KMS-11 (cell line): ENCODE measurements around the gene SEPHS2.
"Not testable (repeated sequence)": the region's sequence is repeated elsewhere in the genome, so short reads cannot be mapped to it uniquely, and the experiment has no call there.

Experiments used
- H2AFZ ChIP-seq: fragments of 200-600 bp; sonication (generic); 2 replicates; pipeline ENCODE4 v1.6.1; 2016; ENCODE audit warnings: antibody characterized with exemption, mixed run types, low read depth
- H3K27ac ChIP-seq: fragments of 200-600 bp; sonication (generic); 2 replicates; pipeline ENCODE4 v1.6.1; 2016; ENCODE audit warnings: mild to moderate bottlenecking, mixed run types
- H3K27me3 ChIP-seq: fragments of 200-600 bp; sonication (generic); 2 replicates; pipeline ENCODE4 v1.6.1; 2017; ENCODE audit warnings: mild to moderate bottlenecking, low read depth, mixed run types, moderate library complexity; ENCODE audit not compliant: insufficient read depth
- H3K36me3 ChIP-seq: fragments of 200-600 bp; sonication (generic); 2 replicates; pipeline ENCODE4 v1.6.1; 2017; ENCODE audit warnings: mild to moderate bottlenecking, mixed run types; ENCODE audit not compliant: insufficient read depth
- H3K4me1 ChIP-seq: fragments of 200-600 bp; sonication (generic); 2 replicates; pipeline ENCODE4 v1.6.1; 2016; ENCODE audit warnings: mild to moderate bottlenecking, low read depth, mixed run types; ENCODE audit not compliant: poor library complexity, severe bottlenecking
- H3K4me2 ChIP-seq: fragments of 200-600 bp; sonication (generic); 2 replicates; pipeline ENCODE4 v1.7.0; 2016; ENCODE audit warnings: mild to moderate bottlenecking, mixed run types
- H3K4me3 ChIP-seq: fragments of 200-600 bp; sonication (generic); IDR thresholded peaks from 2 replicates; pipeline ENCODE4 v1.6.1; 2017; ENCODE audit warnings: low read depth, low read length, mixed read lengths; ENCODE audit not compliant: insufficient read depth
- H3K79me2 ChIP-seq: fragments of 200-600 bp; sonication (generic); 2 replicates; pipeline ENCODE4 v1.6.1; 2016; ENCODE audit warnings: low read depth, mixed run types; ENCODE audit not compliant: insufficient read depth
- H3K9ac ChIP-seq: fragments of 200-600 bp; sonication (generic); 2 replicates; pipeline ENCODE4 v1.6.1; 2016; ENCODE audit warnings: mild to moderate bottlenecking, mixed run types
- H4K20me1 ChIP-seq: fragments of 200-600 bp; sonication (generic); 2 replicates; pipeline ENCODE4 v1.6.1; 2016; ENCODE audit warnings: mild to moderate bottlenecking, mixed run types; ENCODE audit not compliant: insufficient read depth
- TF ChIP-seq, protein P1 (sequence below): fragments of 200-600 bp; sonication (generic); conservative IDR thresholded peaks from 2 replicates; pipeline ENCODE4 v1.6.1; 2017; ENCODE audit warnings: low read depth, mild to moderate bottlenecking, antibody characterized with exemption, low read length, moderate library complexity, mixed read lengths

SEPHS2 gene

DNA sequence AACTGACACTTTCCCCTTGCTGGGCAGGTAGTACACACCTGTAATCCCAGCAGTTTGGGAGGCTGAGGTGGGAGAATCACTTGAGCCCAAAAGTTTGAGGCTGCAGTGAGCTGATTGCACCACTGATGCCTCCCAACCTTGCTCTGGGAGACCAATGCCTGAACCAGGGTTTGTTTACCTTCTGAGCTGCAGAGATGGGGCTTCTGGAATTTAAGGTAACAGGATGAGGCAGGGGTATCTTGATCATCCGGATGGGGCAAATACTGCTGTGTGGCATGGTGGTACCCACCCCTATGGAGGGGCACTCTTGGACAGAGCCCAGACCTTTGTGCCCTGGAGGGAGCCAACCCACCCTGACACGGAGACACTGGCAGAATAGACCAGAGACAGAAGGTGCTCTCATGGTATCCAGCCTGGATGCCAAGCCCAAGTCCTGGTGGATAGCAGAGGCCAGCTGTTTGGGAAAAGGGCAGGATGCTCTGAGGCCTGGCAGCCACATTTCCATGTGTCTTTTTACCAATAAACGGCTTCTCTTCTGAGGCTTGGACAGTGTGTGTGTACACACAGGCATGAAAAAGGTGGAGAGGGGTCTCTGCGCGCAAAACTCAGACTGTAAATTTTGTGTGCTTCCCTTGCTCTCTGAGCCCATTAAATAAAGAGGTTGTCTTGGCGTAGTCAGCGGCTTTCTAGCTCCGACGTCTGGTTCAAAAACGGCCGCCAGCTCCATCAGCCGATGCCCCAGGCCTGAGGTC lies 46.1 kb downstream of the SEPHS2 start:
- Histone ChIP-seq H3K27me3 (no peaks in the 10 kb centered on the region), H3K27ac (no peak overlapping the region), H3K36me3 (0 out of 2 replicates have a peak, but pooled peaks cover 3% of the 10 kb centered on the region), H3K9ac (no peak overlapping the region), H4K20me1 (no peaks in the 10 kb centered on the region), H3K4me3 (no peak overlapping the region), H3K4me2 (no peak overlapping the region), H3K79me2 (peaks cover 13% of the 10 kb centered on the region; the same call in 1 of the 2 replicates), H2AFZ (no peak overlapping the region), H3K4me1 (peaks cover 11% of the 10 kb centered on the region)
- TF ChIP-seq, protein P1, sequence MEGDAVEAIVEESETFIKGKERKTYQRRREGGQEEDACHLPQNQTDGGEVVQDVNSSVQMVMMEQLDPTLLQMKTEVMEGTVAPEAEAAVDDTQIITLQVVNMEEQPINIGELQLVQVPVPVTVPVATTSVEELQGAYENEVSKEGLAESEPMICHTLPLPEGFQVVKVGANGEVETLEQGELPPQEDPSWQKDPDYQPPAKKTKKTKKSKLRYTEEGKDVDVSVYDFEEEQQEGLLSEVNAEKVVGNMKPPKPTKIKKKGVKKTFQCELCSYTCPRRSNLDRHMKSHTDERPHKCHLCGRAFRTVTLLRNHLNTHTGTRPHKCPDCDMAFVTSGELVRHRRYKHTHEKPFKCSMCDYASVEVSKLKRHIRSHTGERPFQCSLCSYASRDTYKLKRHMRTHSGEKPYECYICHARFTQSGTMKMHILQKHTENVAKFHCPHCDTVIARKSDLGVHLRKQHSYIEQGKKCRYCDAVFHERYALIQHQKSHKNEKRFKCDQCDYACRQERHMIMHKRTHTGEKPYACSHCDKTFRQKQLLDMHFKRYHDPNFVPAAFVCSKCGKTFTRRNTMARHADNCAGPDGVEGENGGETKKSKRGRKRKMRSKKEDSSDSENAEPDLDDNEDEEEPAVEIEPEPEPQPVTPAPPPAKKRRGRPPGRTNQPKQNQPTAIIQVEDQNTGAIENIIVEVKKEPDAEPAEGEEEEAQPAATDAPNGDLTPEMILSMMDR = no peak

DNA sequence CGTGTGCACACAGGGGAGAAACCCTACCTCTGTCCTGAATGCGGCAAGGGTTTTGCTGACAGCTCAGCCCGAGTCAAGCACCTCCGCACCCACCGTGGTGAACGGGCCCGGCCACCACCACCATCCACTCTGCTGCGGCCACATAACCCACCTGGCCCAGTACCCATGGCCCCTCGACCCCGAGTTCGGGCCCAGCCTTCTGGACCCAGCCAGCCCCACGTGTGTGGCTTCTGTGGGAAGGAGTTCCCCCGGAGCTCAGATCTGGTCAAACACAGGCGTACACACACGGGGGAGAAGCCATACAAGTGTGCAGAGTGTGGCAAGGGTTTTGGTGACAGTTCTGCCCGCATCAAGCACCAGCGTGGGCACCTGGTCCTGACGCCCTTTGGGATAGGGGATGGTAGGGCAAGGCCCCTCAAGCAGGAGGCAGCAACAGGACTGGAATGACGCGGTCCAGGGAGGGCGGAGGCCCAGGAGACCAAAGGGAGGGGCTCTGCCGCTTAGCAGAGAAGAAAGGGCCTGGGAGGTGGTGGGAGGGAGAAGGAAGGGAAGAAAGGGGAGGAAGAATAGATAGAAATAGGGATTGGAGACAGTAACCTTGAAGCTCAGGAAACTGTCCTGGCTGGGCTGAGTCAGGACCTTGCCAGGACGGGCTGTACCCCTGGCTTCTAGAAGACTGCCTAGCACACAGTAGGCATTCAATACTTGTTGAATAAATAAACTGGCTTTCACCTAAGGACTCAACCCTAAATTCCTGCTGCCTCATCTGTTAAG lies 46.8 kb downstream of the SEPHS2 start:
- H3K4me3 ChIP-seq = no peak overlapping the region
- no peak overlapping the region for H3K27ac ChIP-seq
- H3K9ac ChIP-seq = no peak overlapping the region

DNA sequence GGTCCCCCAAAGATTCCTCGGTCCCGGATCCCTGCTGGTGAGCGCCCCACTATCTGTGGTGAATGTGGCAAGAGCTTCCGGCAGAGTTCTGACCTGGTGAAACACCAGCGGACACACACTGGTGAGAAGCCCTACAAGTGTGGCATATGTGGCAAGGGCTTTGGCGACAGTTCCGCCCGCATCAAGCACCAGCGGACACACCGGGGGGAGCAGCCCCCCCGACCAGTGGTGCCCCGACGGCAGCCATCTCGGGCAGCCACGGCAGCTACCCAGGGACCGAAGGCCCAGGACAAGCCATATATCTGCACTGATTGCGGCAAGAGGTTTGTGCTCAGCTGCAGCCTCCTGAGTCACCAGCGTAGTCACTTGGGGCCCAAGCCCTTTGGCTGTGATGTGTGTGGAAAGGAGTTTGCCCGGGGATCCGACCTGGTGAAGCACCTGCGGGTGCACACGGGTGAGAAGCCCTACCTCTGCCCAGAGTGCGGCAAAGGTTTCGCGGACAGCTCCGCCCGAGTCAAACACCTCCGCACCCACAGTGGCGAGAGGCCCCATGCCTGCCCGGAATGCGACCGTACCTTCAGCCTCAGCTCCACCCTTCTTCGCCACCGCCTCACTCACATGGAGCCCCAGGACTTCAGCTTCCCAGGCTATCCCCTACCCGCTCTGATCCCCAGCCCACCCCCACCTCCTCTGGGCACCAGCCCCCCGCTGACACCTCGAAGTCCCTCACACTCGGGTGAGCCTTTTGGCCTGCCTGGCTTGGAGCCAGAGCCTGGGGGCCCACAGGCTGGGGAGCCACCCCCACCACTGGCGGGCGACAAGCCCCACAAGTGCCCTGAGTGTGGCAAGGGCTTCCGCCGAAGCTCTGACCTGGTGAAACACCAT lies 47.7 kb downstream of the SEPHS2 start:
- Histone ChIP-seq H3K4me2 (no peak overlapping the region), H3K79me2 (peaks cover 13% of the 10 kb centered on the region; the same call in 1 of the 2 replicates), H3K27ac (no peak overlapping the region), H3K4me3 (no peak overlapping the region), H3K27me3 (no peaks in the 10 kb centered on the region), H4K20me1 (no peaks in the 10 kb centered on the region), H3K36me3 (0 out of 2 replicates have a peak, but pooled peaks cover 3% of the 10 kb centered on the region), H3K9ac (no peak overlapping the region), H2AFZ (no peak overlapping the region), H3K4me1 (peaks cover 14% of the 10 kb centered on the region)
- TF ChIP-seq, protein P1 = no peak

More for the DNA sequence above, 46.8 kb downstream of the SEPHS2 start:
- TF ChIP-seq, protein P1 = no peak
- H3K36me3 ChIP-seq = 0 out of 2 replicates have a peak, but pooled peaks cover 3% of the 10 kb centered on the region
- H3K4me1 ChIP-seq = peaks cover 14% of the 10 kb centered on the region
- H3K4me2 ChIP-seq = no peak overlapping the region
- peaks cover 13% of the 10 kb centered on the region; the same call in 1 of the 2 replicates for H3K79me2 ChIP-seq
- H3K27me3 ChIP-seq = no peaks in the 10 kb centered on the region
- H4K20me1 ChIP-seq = no peaks in the 10 kb centered on the region
- no peak overlapping the region for H2AFZ ChIP-seq

DNA sequence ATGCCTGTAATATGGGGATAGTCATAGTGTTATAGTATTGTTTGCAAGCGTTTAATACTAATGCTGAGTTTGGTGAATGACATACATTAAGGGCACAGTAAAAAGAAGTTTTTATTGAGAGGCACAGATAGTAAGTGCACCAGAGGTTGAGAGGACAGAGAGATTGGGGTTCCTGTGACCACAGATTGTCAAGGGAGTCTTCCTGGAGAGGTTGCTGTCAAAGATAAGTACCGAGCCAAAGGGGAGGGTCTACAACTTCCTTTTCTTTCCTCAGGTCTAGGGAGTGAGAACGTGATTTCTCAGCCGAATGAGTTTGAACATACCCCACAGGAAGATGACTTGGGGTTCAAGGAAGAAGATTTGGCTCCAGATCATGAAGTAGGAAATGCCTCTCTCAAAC lies 48.6 kb downstream of the SEPHS2 start:
- TF ChIP-seq, protein P1 = no peak
- Histone ChIP-seq H3K4me2 (peak overlapping the region; percentile 93; the same call in 1 of the 2 replicates), H4K20me1 (no peaks in the 10 kb centered on the region), H2AFZ (no peak overlapping the region), H3K27ac (no peak overlapping the region), H3K79me2 (peaks cover 13% of the 10 kb centered on the region; the same call in 1 of the 2 replicates), H3K36me3 (0 out of 2 replicates have a peak, but pooled peaks cover 3% of the 10 kb centered on the region), H3K4me3 (no peak overlapping the region), H3K27me3 (no peaks in the 10 kb centered on the region), H3K9ac (no peak overlapping the region), H3K4me1 (peaks cover 14% of the 10 kb centered on the region)

DNA sequence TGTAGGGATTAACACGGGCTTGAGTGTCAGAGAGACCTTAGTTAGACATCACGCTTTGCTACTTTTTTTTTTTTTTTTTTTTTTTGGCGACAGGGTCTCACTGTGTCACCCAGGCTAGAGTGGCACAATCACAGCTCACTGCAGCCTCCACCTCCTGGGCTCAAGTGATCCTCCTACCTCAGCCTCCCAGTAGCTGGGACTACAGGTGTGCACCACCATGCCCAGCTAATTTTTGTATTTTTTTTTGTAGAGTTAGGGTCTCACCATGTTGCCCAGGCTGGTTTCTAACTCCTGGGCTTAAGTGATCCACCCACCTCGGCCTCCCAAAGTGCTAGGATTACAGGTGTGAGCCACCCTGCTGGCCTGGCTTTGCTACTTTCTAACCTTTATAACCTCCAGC lies 49.0 kb downstream of the SEPHS2 start:
- H3K9ac ChIP-seq, H3K27ac ChIP-seq, H3K4me3 ChIP-seq, H3K36me3 ChIP-seq, H4K20me1 ChIP-seq, H2AFZ ChIP-seq, H3K27me3 ChIP-seq: not testable (repeated sequence)
- Histone ChIP-seq H3K4me2 (peak overlapping the region; percentile 93), H3K79me2 (peaks cover 13% of the 10 kb centered on the region; the same call in 1 of the 2 replicates), H3K4me1 (peaks cover 14% of the 10 kb centered on the region)
